Stimulated activated CD8-positive, alpha-beta memory T cell treated with anti-CD3 and anti-CD28 coated beads, Interleukin-2, amount 100 ng/mL, for 48 hours (primary cell): Measurements from ENCODE around the gene RBM38.

Experiments used
- DNase-seq, 2 donors: peaks; one replicate each; pipeline ENCODE4 v3.0.0-alpha.2; 2020; ENCODE audit warnings: low read depth in 2 of 2

RBM38 gene

GRCh38 chr20:57451431-57451794 lies 60.2 kb downstream of the RBM38 start:
- DNase-seq, result no peak

- DNase-seq, result no peak
Measured at GRCh38 chr20:57451795-57452661, 60.8 kb downstream of the RBM38 start.

GRCh38 chr20:57455386-57455785 lies 64.2 kb downstream of the RBM38 start:
- DNase-seq, result no peak

GRCh38 chr20:57456116-57456515 lies 64.9 kb downstream of the RBM38 start:
- no peak for DNase-seq

- DNase-seq, result no peak
Measured at GRCh38 chr20:57457243-57458095, 66.3 kb downstream of the RBM38 start.

- DNase-seq, result no peak
Measured at GRCh38 chr20:57458400-57459160, 67.4 kb downstream of the RBM38 start.
